Kidney epithelial cell (primary cell): ENCODE data around the gene CD99L2. TPM values are rescaled to one million over a fixed set of nuclear protein-coding genes. Genes with fewer than 3 reads are reported as not detected.
A peak's percentile ranks its signal among the peaks of the same experiment; 100 is the strongest.

Experiments
- DNase-seq: peaks from one replicate; pipeline ENCODE4 v3.0.0-alpha.2; 2010; ENCODE audit warnings: low read depth
- H3K27me3 ChIP-seq: 2 replicates; pipeline ENCODE4 v1.6.0; 2011; ENCODE audit warnings: low read length; ENCODE audit not compliant: control insufficient read depth, insufficient read depth
- H3K36me3 ChIP-seq: 2 replicates; pipeline ENCODE4 v1.5.1; 2011; ENCODE audit warnings: low read length; ENCODE audit not compliant: control insufficient read depth, insufficient read depth
- H3K4me3 ChIP-seq: 2 replicates; pipeline ENCODE4 v1.5.1; 2011; ENCODE audit warnings: low read depth, mild to moderate bottlenecking, control low read depth, low read length
- total RNA-seq: library from RNA; depleted of rRNA; stranded (reverse); fragments of >200 nt; gene quantifications from 2 replicates; pipeline ENCODE4 v1.2.3, GENCODE V29; 2015
- TF ChIP-seq, protein P1 (sequence below): IDR thresholded peaks from 2 replicates; pipeline ENCODE4 v1.5.1; 2011; ENCODE audit warnings: mild to moderate bottlenecking, moderate library complexity, low read length, control low read depth, inconsistent platforms; ENCODE audit not compliant: insufficient read depth, poor library complexity, severe bottlenecking

CD99L2 gene
- total RNA-seq, 1 donor from 2014 or later = 29.8 TPM

DNA sequence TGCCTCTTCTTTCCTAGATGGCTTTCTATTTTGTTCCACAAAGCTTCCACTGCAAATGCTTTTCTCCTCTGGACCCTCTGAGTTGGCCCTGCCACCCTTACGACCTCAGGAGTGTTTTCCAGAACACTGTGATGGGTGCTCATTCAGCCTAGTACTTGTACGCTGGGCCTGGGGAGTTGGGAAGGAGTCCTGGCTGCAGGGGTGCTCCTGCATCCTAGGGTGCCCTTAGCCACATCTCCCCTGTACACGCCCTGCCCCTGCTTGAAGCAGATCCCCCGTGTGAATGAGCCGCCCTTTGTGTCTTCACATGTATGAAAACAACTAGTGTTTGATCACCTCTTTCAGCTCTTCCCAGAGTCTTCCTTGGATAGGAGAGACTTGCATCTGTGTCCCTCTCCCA, 141.1 kb downstream of the CD99L2 start:
- no peaks in the 10 kb centered on the region for H3K27me3 ChIP-seq
- TF ChIP-seq, protein P1, sequence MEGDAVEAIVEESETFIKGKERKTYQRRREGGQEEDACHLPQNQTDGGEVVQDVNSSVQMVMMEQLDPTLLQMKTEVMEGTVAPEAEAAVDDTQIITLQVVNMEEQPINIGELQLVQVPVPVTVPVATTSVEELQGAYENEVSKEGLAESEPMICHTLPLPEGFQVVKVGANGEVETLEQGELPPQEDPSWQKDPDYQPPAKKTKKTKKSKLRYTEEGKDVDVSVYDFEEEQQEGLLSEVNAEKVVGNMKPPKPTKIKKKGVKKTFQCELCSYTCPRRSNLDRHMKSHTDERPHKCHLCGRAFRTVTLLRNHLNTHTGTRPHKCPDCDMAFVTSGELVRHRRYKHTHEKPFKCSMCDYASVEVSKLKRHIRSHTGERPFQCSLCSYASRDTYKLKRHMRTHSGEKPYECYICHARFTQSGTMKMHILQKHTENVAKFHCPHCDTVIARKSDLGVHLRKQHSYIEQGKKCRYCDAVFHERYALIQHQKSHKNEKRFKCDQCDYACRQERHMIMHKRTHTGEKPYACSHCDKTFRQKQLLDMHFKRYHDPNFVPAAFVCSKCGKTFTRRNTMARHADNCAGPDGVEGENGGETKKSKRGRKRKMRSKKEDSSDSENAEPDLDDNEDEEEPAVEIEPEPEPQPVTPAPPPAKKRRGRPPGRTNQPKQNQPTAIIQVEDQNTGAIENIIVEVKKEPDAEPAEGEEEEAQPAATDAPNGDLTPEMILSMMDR = no peak
- no peaks in the 10 kb centered on the region for H3K36me3 ChIP-seq
- H3K4me3 ChIP-seq = no peak overlapping the region
- DNase-seq = no peak

DNA sequence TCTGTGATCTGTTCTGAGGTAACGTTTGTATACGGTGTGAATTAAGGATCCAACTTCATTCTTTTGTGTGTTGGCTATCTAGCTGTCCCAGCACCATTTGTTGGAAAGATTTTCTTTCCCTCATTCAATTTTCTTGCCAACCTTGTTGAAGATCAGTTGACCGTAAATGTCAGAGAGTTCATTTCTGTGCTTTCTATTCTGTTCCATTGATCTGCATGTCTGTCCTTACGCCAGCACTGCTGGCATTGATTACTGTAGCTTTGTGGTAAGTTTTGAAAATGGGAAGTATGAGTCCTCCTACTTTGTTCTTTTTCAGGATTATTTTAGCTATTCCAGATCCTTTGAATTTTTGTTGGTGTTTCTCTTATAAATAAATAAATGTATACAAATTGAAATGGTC, 144.5 kb downstream of the CD99L2 start:
- Histone ChIP-seq H3K36me3 (no peaks in the 10 kb centered on the region), H3K4me3 (no peak overlapping the region), H3K27me3 (no peaks in the 10 kb centered on the region)
- no peak for DNase-seq
- TF ChIP-seq, protein P1 = no peak

DNA sequence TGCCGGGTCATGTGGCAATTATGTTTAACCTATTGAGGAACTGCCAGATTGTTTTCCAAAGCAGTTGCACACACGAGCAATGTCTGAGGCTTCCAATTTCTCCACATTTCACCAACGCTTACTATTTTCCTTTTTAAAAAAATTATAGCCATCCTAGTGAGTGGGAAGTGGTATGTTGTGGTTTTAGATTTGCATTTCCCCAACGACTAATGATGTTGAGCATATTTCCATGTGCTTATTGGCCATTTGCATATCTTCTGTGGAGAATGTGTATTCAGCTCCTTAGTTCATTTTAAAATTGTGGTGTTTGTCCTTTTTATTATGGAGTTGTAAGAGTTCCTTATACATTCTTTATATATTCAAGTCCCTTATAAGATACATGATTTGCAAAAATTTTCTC, 145.1 kb downstream of the CD99L2 start:
- TF ChIP-seq, protein P1 = no peak
- H3K27me3 ChIP-seq = no peaks in the 10 kb centered on the region
- H3K4me3 ChIP-seq = no peak overlapping the region
- H3K36me3 ChIP-seq = no peaks in the 10 kb centered on the region
- DNase-seq = no peak

DNA sequence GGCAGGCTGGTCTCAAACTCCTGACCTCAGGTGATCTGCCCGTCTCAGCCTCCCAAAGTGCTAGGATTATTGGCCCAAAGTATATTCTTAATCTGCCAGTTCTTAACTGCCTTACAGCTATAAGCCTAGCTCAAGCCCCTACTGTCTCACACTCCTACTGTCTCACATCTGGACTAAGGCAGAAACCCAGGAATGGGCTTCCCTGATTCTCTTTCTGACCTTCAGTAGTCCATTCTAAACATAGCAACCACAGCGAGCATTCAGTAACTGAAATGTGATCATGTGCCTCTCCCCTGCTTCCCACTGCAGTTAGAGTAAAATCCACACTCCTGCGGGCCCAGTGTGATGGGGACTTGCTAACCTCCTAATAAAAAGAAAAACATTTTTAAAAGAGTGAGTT, 146.3 kb downstream of the CD99L2 start:
- no peak overlapping the region for H3K4me3 ChIP-seq
- no peaks in the 10 kb centered on the region for H3K36me3 ChIP-seq
- no peak for DNase-seq
- no peaks in the 10 kb centered on the region for H3K27me3 ChIP-seq
- TF ChIP-seq, protein P1 = no peak

DNA sequence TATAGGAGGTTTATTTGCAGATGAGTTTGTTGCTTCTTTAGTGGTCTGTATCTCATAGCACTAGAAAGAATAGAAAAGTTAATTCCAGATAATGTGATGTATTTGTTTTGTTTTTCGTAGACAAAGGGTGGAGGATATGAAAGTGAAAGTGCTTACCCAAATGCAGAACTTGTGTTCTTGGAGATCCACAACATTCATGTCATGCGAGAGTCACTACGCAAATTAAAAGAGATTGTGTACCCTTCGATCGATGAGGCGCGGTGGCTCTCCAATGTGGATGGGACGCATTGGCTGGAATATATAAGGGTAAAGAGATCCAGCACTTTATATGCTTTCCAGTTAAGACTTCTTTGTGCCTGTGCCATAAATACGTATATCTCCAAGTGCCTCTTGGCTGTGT, 162.0 kb downstream of the CD99L2 start:
- TF ChIP-seq, protein P1 = no peak
- Histone ChIP-seq H3K36me3 (no peaks in the 10 kb centered on the region), H3K27me3 (no peaks in the 10 kb centered on the region), H3K4me3 (no peak overlapping the region)
- DNase-seq = no peak

DNA sequence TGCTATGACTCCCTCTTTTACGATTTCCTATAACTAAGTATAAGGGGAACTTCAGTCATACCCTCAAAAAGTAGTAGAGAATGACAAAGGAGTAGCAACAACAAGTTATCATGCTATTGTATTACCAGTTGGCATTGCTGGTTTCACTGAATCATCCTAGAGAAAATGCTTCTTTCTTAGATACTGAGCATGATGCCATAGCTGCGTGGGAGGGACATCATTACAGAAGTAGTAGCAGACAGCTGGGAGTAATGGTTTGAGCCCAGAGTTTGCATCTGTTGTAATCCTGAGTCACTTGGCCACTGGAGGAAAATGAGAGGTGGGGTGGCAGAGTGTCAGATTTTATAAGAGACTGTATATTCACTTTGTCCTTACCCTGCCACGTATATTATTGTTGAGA, 166.7 kb downstream of the CD99L2 start:
- Histone ChIP-seq H3K27me3 (no peaks in the 10 kb centered on the region), H3K4me3 (no peak overlapping the region), H3K36me3 (no peaks in the 10 kb centered on the region)
- TF ChIP-seq, protein P1 = no peak
- peak; percentile 62 for DNase-seq
